ENCODE results near the gene ZNF333.

Gene ZNF333

GRCh38 chr19:14715841-14716240 lies 26.0 kb downstream of the ZNF333 start:
- no peak for DNase-seq (ENCODE audit: low read depth, low spot score)
- in situ Hi-C loops (cut with HindIII; ENCODE audit: low sequenced_read_pairs): no loop called here
- H3K4me3 ChIP-seq (ENCODE audit: low read depth, low read length): no peak overlapping the region
- TF ChIP-seq CTCF (IDR thresholded peaks at IDR 0.05; ENCODE audit: low read depth, low read length): no peak

GRCh38 chr19:14718522-14719116 lies 28.8 kb downstream of the ZNF333 start:
- no peak overlapping the region for H3K4me3 ChIP-seq (ENCODE audit: low read depth, low read length)
- TF ChIP-seq CTCF (IDR thresholded peaks at IDR 0.05; ENCODE audit: low read depth, low read length): no peak
- in situ Hi-C loops (cut with HindIII; ENCODE audit: low sequenced_read_pairs): no loop called here
- peak; percentile 3 for DNase-seq (ENCODE audit: low read depth, low spot score)

- no peak overlapping the region for H3K4me3 ChIP-seq (ENCODE audit: low read depth, low read length)
- no peak for DNase-seq (ENCODE audit: low read depth, low spot score)
- in situ Hi-C loops (cut with HindIII; ENCODE audit: low sequenced_read_pairs): no loop called here
- no peak for TF ChIP-seq CTCF (IDR thresholded peaks at IDR 0.05; ENCODE audit: low read depth, low read length)
Observed at GRCh38 chr19:14719162-14719561, 29.3 kb downstream of the ZNF333 start.

GRCh38 chr19:14722127-14722526 lies 32.3 kb downstream of the ZNF333 start:
- no peak for DNase-seq (ENCODE audit: low read depth, low spot score)
- no peak overlapping the region for H3K4me3 ChIP-seq (ENCODE audit: low read depth, low read length)
- in situ Hi-C loops (cut with HindIII; ENCODE audit: low sequenced_read_pairs): no loop called here
- no peak for TF ChIP-seq CTCF (IDR thresholded peaks at IDR 0.05; ENCODE audit: low read depth, low read length)

GRCh38 chr19:14728595-14728994 lies 38.7 kb downstream of the ZNF333 start:
- TF ChIP-seq CTCF (IDR thresholded peaks at IDR 0.05; ENCODE audit: low read depth, low read length): no peak
- no peak for DNase-seq (ENCODE audit: low read depth, low spot score)
- in situ Hi-C loops (cut with HindIII; ENCODE audit: low sequenced_read_pairs): no loop called here
- H3K4me3 ChIP-seq (ENCODE audit: low read depth, low read length): no peak overlapping the region

GRCh38 chr19:14731200-14731599 lies 41.4 kb downstream of the ZNF333 start:
- in situ Hi-C loops (cut with HindIII; ENCODE audit: low sequenced_read_pairs): no loop called here
- no peak overlapping the region for H3K4me3 ChIP-seq (ENCODE audit: low read depth, low read length)
- no peak for DNase-seq (ENCODE audit: low read depth, low spot score)
- no peak for TF ChIP-seq CTCF (IDR thresholded peaks at IDR 0.05; ENCODE audit: low read depth, low read length)

- TF ChIP-seq CTCF (IDR thresholded peaks at IDR 0.05; ENCODE audit: low read depth, low read length): no peak
- in situ Hi-C loops (cut with HindIII; ENCODE audit: low sequenced_read_pairs): no loop called here
- no peak overlapping the region for H3K4me3 ChIP-seq (ENCODE audit: low read depth, low read length)
- DNase-seq (ENCODE audit: low read depth, low spot score): no peak
Observed at GRCh38 chr19:14732510-14732909, 42.7 kb downstream of the ZNF333 start.
